HG03025 (cell line): ENCODE measurements around the gene TSPAN4.

Experiments
- ATAC-seq: cut with Tn5 transposase; IDR thresholded peaks from one replicate; pipeline ENCODE4 v1.9.1; 2021; ENCODE audit warnings: mild to moderate bottlenecking, moderate library complexity; ENCODE audit not compliant: unreplicated experiment, low FRiP score

The TSPAN4 gene

DNA sequence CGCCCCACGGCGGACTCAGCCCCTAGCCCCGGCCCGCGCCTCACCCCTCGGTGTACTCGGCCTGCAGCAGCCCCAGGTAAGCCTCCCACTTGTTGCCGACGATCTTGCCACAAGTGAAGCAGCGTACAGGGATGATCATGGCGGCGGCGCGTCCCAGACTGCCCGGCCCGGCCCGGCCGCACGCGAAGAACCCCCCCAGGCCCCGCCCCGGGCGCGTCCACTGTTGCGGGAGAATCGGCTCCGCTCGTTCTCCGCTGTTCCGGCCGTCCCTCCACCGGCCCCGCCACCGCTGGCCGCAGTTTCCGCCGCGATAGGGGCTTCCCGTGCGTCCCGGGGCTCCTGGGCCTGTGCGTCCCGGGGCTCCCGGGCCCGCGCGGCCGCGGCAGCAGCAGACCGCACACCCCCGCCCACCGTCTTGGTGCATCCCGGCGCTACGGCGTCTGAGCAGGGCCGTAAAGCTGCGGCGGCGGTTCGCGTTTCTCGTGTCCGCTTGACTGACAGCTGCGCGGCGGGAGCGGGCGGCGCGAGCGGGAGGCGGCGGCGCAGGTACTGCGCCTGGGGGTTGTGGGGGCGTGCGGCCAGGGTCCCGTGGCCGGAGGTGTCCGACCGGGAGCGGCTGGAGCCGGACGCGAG lies at the start of gene TSPAN4, which contains the start of gene POLR2L:
Gene TSPAN4, plus strand, starts transcription at position 483 of the 633 bp plus-strand sequence. CDS start 7,453 bp downstream, outside the sequence.
Gene POLR2L, minus strand, starts transcription at position 160 of the 633 bp plus-strand sequence. Its CDS starts 21 bp downstream, at position 139.
- ATAC-seq, result peak; percentile 52

DNA sequence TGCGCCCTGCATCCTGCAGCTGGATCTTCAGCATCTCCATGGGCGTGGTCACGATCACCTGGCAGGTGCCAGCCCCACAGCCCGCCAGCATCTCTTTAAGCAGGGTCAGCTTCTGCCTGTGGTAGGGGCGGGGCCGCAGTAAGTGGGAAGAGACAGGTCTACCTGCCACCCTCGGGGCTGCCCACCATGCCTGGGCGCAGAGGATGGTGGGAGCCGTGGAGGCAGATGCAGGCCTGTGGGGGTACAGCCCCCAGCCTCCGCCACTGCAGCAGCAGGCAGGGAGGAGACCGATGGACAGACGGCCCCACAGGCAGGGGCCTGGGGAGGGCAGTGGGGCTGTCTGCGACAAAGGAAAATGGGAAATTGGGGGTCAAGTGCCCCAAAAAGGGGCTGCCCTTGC lies 49.8 kb upstream of the TSPAN4 start:
- ATAC-seq, result no peak

GRCh38 chr11:793556-793955 lies 49.1 kb upstream of the TSPAN4 start:
- ATAC-seq, result no peak

DNA sequence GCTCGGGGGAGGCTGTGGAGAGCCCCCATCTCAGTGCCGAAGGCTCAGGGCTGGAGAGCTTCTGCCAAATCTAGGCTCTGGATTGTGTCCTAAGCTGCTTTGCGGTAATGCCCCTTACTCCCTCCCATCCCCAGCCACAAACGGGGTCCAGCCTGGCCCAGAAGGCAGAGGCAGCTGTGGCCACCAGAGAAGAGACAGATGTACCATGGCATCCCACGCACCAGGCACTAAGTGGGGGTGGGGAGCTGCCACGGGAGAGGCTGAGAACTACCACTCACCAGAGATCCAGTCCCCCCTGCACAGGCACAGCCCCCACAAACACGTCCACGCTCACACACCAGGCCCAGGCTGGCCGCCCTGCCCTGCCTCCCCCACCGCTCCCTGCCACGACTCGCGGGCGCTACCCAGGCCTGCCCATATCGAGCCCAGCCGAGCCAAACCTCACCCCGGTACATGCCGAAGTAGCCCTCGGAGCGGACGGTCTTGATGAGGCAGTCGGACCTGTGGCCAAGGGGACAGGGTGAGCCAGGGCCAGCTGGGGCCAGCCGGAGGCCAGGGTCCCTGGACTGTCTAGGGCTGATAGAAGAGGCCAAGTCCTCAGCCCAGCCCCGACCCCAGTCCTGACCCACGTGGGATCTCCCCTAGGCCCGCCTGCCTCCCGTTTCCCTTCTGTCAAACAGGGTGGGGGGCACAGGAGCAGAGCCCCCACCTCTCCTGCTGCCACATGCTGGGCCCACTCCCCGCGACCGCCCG lies 48.5 kb upstream of the TSPAN4 start:
- no peak for ATAC-seq

GRCh38 chr11:794766-795633 lies 47.7 kb upstream of the TSPAN4 start:
- ATAC-seq, result no peak

DNA sequence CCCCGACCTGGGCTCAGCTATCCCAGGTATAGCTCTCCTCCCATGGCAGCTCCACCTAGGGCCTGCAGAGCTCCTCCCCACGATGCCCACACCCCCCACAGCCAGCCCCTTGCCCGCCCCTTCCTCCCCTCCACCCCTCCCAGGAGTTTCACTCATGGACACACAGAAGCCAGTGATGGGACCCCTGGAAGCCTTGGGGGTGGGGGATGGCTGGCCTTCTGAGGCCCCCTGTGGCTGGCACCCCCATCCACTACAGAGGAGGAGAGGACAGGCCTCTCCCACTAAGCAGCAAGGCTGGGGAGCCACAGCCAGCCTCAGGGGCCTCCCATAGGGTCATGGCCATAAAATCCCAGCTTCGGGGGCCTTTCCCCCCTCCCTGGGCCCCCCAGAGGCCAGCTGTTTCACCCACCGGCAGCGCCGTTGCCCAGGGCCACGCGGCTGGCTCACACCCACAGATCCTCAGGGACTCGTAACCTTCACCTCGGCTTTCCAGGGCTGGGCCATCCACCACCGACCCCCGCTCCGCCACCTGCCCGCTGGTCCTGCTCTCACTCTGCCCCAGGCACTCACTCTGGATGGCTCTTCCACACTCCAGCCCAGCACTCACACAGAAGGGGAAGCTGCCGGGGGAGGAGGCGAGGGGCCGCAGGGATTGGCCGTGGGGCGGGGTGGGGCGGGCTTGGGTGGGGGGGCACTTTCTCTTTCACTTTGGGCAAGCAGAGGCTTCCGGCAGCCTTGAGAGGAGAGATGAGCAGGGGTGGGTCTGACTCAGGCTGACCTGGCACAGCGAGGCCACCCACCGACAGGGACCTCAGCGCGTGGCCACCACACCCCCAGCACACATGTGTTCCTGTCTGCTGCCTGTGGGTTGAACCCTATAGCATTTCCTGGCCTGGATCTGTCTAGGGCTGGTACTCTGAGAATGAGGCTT lies 46.8 kb upstream of the TSPAN4 start:
- ATAC-seq, result no peak

- ATAC-seq, result no peak
Measured at GRCh38 chr11:796565-797295, 45.9 kb upstream of the TSPAN4 start.

DNA sequence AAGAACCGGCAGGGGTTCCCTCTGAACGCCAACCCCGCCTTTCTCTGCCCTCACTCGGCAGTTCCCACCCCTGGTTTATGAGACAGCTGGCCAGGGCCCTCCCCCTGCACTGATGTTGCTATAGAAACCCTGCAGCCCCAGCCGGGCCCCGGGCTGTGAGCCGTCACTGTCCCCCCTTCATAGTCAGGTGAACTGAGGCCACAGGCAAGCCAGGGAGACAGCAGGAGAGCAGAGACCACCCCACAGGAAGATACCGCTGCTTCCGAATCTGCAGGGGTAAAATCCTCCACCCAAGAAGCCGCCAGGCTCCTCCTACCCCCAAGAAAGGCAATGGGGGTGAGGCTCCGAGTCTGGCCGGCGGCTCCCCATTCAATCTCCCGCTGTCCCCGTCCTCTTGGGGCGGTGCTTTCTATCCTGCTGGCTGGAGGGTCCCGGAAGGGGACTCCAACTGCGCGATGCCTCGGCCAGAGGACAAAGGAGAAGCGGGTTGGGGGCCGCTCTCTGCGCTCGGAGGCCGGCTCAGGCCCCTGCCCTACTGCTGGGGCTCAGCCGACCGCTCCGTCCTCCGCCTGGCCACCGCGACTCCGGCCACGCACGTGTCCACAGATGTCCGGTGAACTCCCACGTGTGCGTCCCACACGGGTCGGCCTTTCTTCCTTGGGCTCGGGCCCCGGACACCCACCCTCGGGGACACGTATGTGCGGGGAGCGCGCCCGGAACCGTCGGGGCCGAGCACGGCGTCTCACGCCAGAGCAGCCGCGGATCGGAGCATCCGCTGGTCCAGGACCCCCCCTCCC lies 45.2 kb upstream of the TSPAN4 start:
- peak; percentile 28 for ATAC-seq

- ATAC-seq, result peak; percentile 40
Measured at GRCh38 chr11:798093-798713, 44.4 kb upstream of the TSPAN4 start, which contains the start of gene SLC25A22. SLC25A22 (minus strand) TSS chr11:798281; CDS start chr11:795006, 3,275 bp downstream.

DNA sequence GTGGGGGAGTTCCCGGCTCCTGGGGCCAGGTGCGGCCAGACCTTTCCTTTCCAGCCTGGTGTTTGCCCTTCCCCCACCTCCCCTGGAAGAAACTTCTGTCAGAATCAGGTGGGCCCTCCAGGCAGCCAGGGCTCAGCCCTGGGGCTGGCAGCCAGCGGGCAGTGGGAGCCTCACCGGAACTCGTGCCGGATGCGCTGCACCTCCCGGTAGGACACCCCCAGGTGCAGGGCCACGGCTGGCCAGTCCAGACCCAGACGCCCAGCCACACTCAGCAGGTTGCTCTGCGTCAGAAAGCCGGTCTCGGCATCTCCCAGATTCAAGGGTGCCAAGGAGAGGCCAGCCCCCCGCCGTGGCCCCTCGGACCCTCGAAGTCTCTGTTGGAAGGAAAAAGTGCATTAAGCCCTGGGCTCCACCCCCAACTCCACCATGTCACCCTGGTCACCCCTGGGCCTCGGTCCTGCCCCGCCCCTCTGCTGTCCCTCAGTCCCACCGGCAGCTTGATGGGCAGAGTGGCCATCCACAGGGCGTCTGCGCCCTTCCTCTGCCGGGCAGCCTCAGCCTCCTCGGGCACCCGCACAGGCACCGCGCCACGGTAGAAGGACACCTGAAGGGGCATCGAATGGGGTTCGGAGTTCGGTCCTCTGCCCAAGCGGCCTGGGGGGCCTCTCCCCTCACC lies 42.9 kb upstream of the TSPAN4 start:
- no peak for ATAC-seq

DNA sequence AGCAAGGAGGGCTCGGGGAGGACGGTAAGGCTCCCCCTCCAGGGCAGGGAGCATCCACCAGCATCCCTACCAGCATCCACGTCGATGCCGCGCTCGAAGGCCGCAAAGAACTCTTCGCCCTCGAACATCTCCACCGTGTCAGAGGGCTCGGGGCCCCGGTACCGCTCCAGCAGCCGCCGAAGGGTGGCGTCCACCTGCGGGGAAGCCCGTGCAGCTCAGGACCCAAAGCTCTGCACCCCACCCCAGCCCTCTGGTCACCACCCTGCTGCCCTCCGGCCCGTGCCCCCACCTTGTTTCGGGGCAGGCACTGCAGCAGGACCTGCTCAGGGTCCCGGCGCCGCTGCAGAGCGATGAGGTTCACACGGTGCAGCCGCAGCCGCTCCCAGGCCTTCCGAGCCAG lies 42.2 kb upstream of the TSPAN4 start:
- ATAC-seq, result no peak

DNA sequence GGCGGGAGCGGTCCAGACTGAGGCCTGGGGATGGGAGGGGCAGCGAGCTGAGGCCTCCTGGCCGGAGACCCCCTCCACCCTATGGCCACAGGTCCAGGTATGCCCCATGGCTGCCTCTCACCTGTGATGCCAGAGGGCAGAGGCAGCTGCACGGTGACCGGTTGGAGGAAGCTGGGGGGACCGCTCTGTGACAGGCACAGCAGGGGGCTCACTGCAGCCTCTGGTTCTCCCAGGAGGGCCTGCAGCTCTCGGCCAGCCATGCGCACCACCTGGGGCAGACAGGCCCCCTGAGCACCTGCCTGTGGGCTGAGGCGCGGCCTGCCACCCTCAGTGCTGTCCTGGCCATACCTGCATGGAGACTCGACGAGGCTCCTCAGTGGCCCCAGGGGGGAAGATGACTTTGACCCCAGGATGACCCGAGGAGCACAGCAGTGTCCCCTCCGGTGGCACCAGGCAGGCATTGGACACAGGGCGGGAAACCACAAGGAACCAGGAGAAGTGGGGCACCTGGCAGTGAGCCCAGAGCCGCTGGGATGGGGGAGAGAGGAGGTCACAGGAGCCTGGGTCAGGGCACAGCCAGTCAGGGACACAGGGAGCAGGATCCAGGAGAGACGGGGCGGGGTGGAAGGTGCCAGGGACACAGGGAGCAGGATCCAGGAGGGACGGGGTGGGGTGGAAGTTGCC lies 41.4 kb upstream of the TSPAN4 start:
- ATAC-seq, result no peak

DNA sequence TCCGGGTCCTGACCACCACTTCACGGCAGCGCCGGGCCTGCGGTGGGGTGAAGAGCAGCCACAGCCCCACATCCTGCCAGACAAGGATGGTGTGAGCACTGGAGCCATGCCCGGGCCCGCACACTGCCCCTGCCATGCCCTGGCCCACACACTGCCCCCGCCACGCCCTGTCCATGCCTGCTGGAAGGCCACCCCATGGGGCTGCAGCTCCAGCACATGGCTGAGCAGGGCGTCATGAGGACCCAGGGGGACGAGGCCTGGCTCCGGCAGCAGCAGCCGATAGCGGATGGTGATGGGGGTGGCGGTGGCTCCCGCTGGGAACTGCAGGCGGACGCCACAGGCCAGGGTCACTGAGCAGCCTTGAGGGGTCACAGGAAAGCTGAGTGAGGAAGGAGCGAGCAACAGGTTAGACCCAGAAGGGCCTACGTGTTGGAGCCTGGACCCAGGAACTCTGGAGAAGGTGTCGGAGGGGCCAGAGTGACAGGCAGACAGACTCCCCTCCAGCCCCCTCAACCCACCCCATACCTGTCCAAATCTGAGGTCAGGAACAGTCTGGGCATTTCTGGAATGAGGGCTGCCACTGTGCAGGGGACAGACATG lies 40.5 kb upstream of the TSPAN4 start:
- ATAC-seq, result no peak

DNA sequence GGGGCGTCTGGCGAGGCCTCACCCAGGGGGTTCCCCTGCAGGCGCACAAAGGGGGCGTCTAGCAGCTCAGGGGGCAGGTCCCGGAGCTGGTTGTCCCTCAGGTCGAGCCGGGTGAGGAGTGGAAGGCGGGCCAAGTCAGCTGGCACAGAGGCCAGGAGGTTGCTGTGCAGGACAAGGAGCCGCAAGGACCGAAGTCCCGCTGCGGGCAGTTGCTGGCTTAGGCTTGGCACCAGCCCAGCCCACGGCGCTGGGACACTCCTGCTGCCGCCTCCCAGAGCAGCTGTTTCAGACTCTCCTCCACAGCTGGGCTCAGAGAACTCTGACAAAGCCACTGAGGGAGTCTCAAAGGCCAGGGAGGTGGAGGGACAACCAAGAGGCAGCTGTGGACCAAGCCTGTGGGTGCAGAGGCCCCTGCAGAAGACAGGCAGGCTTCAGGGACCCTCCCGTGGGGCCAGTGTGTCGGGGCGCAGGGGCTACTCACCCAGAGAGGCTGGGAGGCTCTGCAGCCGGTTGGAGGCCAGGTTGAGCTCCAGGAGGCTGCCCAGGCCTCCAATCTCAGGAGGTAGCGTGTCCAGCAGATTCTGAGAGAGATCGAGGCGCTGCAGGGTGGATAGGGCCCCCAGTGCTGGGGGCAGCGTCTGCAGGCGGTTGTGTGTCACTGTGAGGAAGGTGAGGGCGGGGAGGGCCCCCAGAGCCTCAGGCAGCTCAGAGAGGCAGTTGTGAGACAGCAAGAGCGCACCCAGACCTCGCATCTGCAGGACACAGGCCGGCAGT lies 39.8 kb upstream of the TSPAN4 start:
- ATAC-seq, result no peak

- ATAC-seq, result no peak
Measured at GRCh38 chr11:803467-803742, 39.2 kb upstream of the TSPAN4 start.
